Left lung (tissue), 10 donors: ENCODE data around the gene SRGN. TPM values are rescaled to one million over a fixed set of nuclear protein-coding genes. Genes with fewer than 3 reads are reported as not detected.

ENCODE experiments used
- ATAC-seq: fragments of 200-7000 bp; cut with Tn5 transposase; one replicate; pipeline ENCODE4 v1.9.1; 2020; ENCODE audit warnings: moderate library complexity
- DNase-seq, 4 donors: peaks; one replicate each; pipeline ENCODE4 v3.0.0-alpha.2; 2013 to 2020
- H3K27ac ChIP-seq, 2 donors: fragments of 200-600 bp; sonication (generic) in 1 of 2; one replicate each; pipeline versions ENCODE4 v1.5.0 to v1.8.0; 2020 to 2021
- H3K27me3 ChIP-seq, 2 donors: fragments of 200-600 bp; sonication (generic) in 1 of 2; one replicate each; pipeline versions ENCODE4 v1.5.0 to v1.8.0; 2020 to 2021
- H3K36me3 ChIP-seq, 2 donors: fragments of 200-600 bp; sonication (generic) in 1 of 2; one replicate each; pipeline versions ENCODE4 v1.5.0 to v1.8.0; 2020 to 2021
- H3K4me1 ChIP-seq, 2 donors: fragments of 200-600 bp; one replicate each; pipeline ENCODE4 v1.8.0; 2021
- H3K4me3 ChIP-seq, 2 donors: fragments of 200-600 bp; sonication (generic) in 1 of 2; one replicate each; pipeline versions ENCODE4 v1.5.0 to v1.8.0; 2020 to 2021; ENCODE audit warnings: mild to moderate bottlenecking in 1 of 2
- H3K9me3 ChIP-seq, 2 donors: fragments of 200-600 bp; sonication (generic) in 1 of 2; one replicate each; pipeline versions ENCODE4 v1.5.0 to v1.8.0; 2020 to 2021
- CTCF ChIP-seq, 2 donors: fragments of 200-600 bp; sonication (generic) in 1 of 2; IDR thresholded peaks; one replicate each; pipeline versions ENCODE4 v1.5.0 to v1.8.0; 2021; ENCODE audit warnings: antibody characterized with exemption in 2 of 2
- intact Hi-C, 2 donors: fragments of 100-400 bp; cut with DNase I; formaldehyde crosslinking; loops; one replicate each; pipeline versions ENCODE4 v1.11.2 to v1.14.2; 2022
- polyA plus RNA-seq, 6 donors: library from polyadenylated mRNA; unstranded; fragments of 120-200 nt; gene quantifications; one replicate each; pipeline ENCODE4 v1.2.1, GENCODE V29; 2013; ENCODE audit not compliant: insufficient read length in 6 of 6
- total RNA-seq, 2 donors: library from RNA; stranded (reverse); fragmentation: NEBNext Ultra II Directional; extraction: Animal tissue kit (Norgen Biotek cat#: 25700); gene quantifications; one replicate each; pipeline ENCODE4 v1.2.1, GENCODE V29; 2021
- donor health status: DM: no; HTN: yes; CAD: no.
- donor health status: DM: no; HTN: no; CAD: no.

SRGN gene
- total and polyA plus RNA-seq, 8 donors, result 25.7 to 533 (median 36.1) TPM

- intact Hi-C loops, result no loop called here
- Histone ChIP-seq H3K4me1 (peaks cover 0 to 8% of the 10 kb centered on the region in 2 donors), H3K9me3 (no peaks in the 10 kb centered on the region), H3K27ac (no peak overlapping the region), H3K27me3 (no peaks in the 10 kb centered on the region), H3K36me3 (no peaks in the 10 kb centered on the region), H3K4me3 (no peak overlapping the region)
- DNase-seq (no peak), ATAC-seq (no peak)
- TF ChIP-seq CTCF (IDR thresholded peaks at IDR 0.05), result no peak
Observed at GRCh38 chr10:69151984-69152383, 64.1 kb downstream of the SRGN start.

- H3K4me1 ChIP-seq, result no peaks in the 10 kb centered on the region
- no peak for DNase-seq
- TF ChIP-seq CTCF (IDR thresholded peaks at IDR 0.05), result no peak
- H3K36me3 ChIP-seq, result peaks cover 0 to 9% of the 10 kb centered on the region in 2 donors
- no peaks in the 10 kb centered on the region for H3K9me3 ChIP-seq
- no peak overlapping the region for H3K4me3 ChIP-seq
- no peaks in the 10 kb centered on the region for H3K27me3 ChIP-seq
- H3K27ac ChIP-seq, result no peak overlapping the region
- intact Hi-C loops, result no loop called here
- ATAC-seq, result no peak
Observed at GRCh38 chr10:69153227-69153626, 65.3 kb downstream of the SRGN start.

Other genes with a start within 250 kb of the SRGN start
- 10 to 100 TPM; 25.8 to 27.6 TPM for gene DDX50, start 186.8 kb upstream of the SRGN start, total RNA-seq
- gene DDX50, start 186.8 kb upstream of the SRGN start, polyA plus RNA-seq, result 10 to 100 TPM; 56.6 to 71.1 (median 63.4) TPM
- 10 to 100 TPM; 36.8 to 73.4 TPM for gene DDX21, start 131.9 kb upstream of the SRGN start, total RNA-seq
- gene DDX21, start 131.9 kb upstream of the SRGN start, polyA plus RNA-seq, result 10 to 100 TPM; 45.6 to 54.5 (median 49.6) TPM
- gene KIFBP, start 99.3 kb upstream of the SRGN start, total RNA-seq, result 10 to 100 TPM; 21.1 to 27.3 TPM
- 10 to 100 TPM; 26.0 to 30.8 (median 28.3) TPM for gene KIFBP, start 99.3 kb upstream of the SRGN start, polyA plus RNA-seq
- 10 to 100 TPM; 50.6 to 60.7 TPM for gene VPS26A, start 36.1 kb downstream of the SRGN start, total RNA-seq
- 10 to 100 TPM; 63.1 to 75.5 (median 71.5) TPM for gene VPS26A, start 36.1 kb downstream of the SRGN start, polyA plus RNA-seq
- 10 to 100 TPM; 15.8 to 22.3 TPM for gene SUPV3L1, start 92.1 kb downstream of the SRGN start, total RNA-seq
- gene SUPV3L1, start 92.1 kb downstream of the SRGN start, polyA plus RNA-seq, result 10 to 100 TPM; 38.2 to 47.6 (median 41.6) TPM
- gene HKDC1, start 132.2 kb downstream of the SRGN start, total RNA-seq, result 1 to 10 TPM; 4.5 to 9.7 TPM
- 1 to 10 TPM in 5 of 6 donors, under 1 TPM in 1; 0.71 to 6.0 (median 3.7) TPM for gene HKDC1, start 132.2 kb downstream of the SRGN start, polyA plus RNA-seq
- gene HK1, start 190.4 kb downstream of the SRGN start, total RNA-seq, result 100 to 1,000 TPM in 1 of 2 donors, 10 to 100 TPM in 1; 88.8 to 126 TPM
- 10 to 100 TPM; 51.5 to 59.1 (median 55.9) TPM for gene HK1, start 190.4 kb downstream of the SRGN start, polyA plus RNA-seq